Peyer's patch (tissue), 4 donors: ENCODE data around the gene SCN1B. TPM values are rescaled to one million over a fixed set of nuclear protein-coding genes. Genes with fewer than 3 reads are reported as not detected.

Experiments used
- DNase-seq, 3 donors: peaks; one replicate each; pipeline ENCODE4 v3.0.0-alpha.2; 2017 to 2019
- H3K27ac ChIP-seq, 4 donors: fragments of 200-600 bp; sonication (generic); one replicate each; pipeline ENCODE4 v1.5.1; 2016 to 2019
- H3K27me3 ChIP-seq, 2 donors: fragments of 200-600 bp; sonication (generic); one replicate each; pipeline ENCODE4 v1.5.1; 2019
- H3K36me3 ChIP-seq, 3 donors: fragments of 200-600 bp; sonication (generic); one replicate each; pipeline ENCODE4 v1.5.1; 2016 to 2019
- H3K4me1 ChIP-seq, 4 donors: fragments of 200-600 bp; sonication (generic); one replicate each; pipeline ENCODE4 v1.5.1; 2016 to 2019
- H3K4me3 ChIP-seq, 4 donors: fragments of 200-600 bp; sonication (generic); 1 replicate in 3 of 4; 2 replicates in 1 of 4; pipeline ENCODE4 v1.5.1; 2016 to 2019; ENCODE audit warnings: mild to moderate bottlenecking in 1 of 4
- H3K9me3 ChIP-seq, 4 donors: fragments of 200-600 bp; sonication (generic); one replicate each; pipeline ENCODE4 v1.5.1; 2016 to 2019; ENCODE audit warnings: mild to moderate bottlenecking in 1 of 4
- POLR2A ChIP-seq, 2 donors: fragments of 450-650 bp; IDR thresholded peaks; one replicate each; pipeline ENCODE4 v1.5.1; 2017; ENCODE audit warnings: antibody characterized with exemption in 2 of 2, mild to moderate bottlenecking in 2 of 2, moderate library complexity in 2 of 2
- total RNA-seq, 4 donors: library from RNA; depleted of rRNA; stranded (reverse); fragments of >200 nt; gene quantifications; one replicate each; pipeline ENCODE4 v1.1.0, GENCODE V29; 2016
- TF ChIP-seq, protein P1 (sequence below), 6 experiments: fragments of 450-650 bp in 4 of 6; fragments of 200-600 bp in 2 of 6; sonication (generic) in 1 of 6; IDR thresholded peaks; one replicate each; pipeline ENCODE4 v1.5.1; 2017 to 2019; ENCODE audit warnings: antibody characterized with exemption in 6 of 6, mild to moderate bottlenecking in 3 of 6, moderate library complexity in 1 of 6

SCN1B gene
- total RNA-seq, 4 donors from 2014 or later: 2.8 to 9.1 (median 5.1) TPM

DNA sequence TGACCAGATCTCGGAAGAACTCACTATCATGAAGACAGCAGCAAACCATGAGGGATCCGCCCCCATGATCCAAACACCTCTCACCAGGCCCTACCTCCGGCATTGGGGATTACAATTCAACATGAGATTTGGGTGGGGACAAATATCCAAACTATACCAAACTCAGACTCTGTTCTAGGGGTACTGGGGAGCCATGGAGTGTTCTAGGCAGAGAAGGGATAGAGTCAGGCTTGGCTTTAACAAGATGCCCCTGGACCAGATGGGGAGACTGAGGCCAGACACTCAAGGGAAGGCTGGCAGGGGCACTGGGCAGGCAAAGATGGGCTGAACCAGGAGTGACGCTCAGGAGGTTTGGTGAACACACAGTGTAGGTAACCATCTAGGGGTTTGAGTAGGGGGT is 11.9 kb upstream of the SCN1B start:
- DNase-seq: no peak
- no peak overlapping the region for H3K4me3 ChIP-seq
- H3K27me3 ChIP-seq: no peaks in the 10 kb centered on the region
- H3K4me1 ChIP-seq: peaks cover 0 to 11% (median 9%) of the 10 kb centered on the region in 4 donors
- H3K27ac ChIP-seq: peak overlapping the region in 1 of 4 donors; percentile 6
- no peaks in the 10 kb centered on the region for H3K9me3 ChIP-seq
- peaks cover 0 to 90% (median 0%) of the 10 kb centered on the region in 3 donors for H3K36me3 ChIP-seq
- no peak for TF ChIP-seq POLR2A (IDR thresholded peaks at IDR 0.05)
- TF ChIP-seq, protein P1, sequence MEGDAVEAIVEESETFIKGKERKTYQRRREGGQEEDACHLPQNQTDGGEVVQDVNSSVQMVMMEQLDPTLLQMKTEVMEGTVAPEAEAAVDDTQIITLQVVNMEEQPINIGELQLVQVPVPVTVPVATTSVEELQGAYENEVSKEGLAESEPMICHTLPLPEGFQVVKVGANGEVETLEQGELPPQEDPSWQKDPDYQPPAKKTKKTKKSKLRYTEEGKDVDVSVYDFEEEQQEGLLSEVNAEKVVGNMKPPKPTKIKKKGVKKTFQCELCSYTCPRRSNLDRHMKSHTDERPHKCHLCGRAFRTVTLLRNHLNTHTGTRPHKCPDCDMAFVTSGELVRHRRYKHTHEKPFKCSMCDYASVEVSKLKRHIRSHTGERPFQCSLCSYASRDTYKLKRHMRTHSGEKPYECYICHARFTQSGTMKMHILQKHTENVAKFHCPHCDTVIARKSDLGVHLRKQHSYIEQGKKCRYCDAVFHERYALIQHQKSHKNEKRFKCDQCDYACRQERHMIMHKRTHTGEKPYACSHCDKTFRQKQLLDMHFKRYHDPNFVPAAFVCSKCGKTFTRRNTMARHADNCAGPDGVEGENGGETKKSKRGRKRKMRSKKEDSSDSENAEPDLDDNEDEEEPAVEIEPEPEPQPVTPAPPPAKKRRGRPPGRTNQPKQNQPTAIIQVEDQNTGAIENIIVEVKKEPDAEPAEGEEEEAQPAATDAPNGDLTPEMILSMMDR (IDR thresholded peaks at IDR 0.05): no peak

DNA sequence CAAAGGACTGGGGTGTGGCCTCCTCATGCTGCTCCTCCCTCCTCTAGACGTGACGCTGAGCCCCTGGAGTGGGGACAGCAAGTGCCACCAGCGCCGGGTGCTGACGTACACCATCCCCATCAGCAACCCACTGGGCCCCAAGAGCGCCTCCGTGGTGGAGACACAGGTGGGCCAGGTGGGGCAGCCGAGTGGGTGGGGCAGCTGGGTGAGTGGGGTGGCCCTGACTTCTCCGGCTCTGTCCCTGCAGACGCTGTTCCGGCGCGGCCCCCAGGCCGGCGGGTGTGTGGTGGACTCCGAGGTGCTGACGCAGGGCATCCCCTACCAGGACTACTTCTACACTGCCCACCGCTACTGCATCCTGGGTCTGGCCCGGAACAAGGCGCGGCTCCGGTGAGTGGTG is 11.1 kb upstream of the SCN1B start:
- H3K36me3 ChIP-seq: peaks cover 0 to 94% (median 0%) of the 10 kb centered on the region in 3 donors

DNA sequence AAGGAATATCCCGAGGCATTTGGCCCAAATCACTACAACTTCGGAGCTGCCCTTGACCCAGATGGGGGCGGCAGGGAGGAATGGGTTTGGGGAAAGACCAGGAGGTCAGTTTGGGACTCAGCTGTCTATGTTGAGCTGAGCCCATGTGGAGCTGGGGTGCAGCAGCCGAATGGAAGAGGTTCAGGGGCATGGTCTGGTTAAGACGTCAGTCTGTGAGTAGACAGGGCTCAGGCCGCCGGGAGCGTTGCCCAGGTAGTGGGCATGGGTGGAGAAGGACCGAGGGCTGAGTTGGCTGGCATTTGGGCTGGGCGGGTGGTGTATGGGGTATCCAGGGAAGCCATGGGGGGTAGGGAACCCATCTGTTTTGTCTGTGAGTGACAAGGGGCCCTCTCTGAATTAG is 9.3 kb upstream of the SCN1B start:
- Histone ChIP-seq H3K36me3 (peaks cover 0 to 99% (median 0%) of the 10 kb centered on the region in 3 donors), H3K9me3 (no peaks in the 10 kb centered on the region), H3K27ac (no peak overlapping the region), H3K4me3 (no peak overlapping the region), H3K4me1 (no peaks in the 10 kb centered on the region), H3K27me3 (no peaks in the 10 kb centered on the region)
- DNase-seq: no peak
- TF ChIP-seq POLR2A (IDR thresholded peaks at IDR 0.05): no peak
- TF ChIP-seq, protein P1 (IDR thresholded peaks at IDR 0.05): no peak

More for the DNA sequence above, 11.1 kb upstream of the SCN1B start:
- TF ChIP-seq, protein P1 (IDR thresholded peaks at IDR 0.05): no peak
- TF ChIP-seq POLR2A (IDR thresholded peaks at IDR 0.05): no peak
- no peak overlapping the region for H3K4me3 ChIP-seq
- no peak for DNase-seq
- H3K9me3 ChIP-seq: no peaks in the 10 kb centered on the region
- no peak overlapping the region for H3K27ac ChIP-seq
- H3K4me1 ChIP-seq: peaks cover 0 to 3% (median 1%) of the 10 kb centered on the region in 4 donors
- H3K27me3 ChIP-seq: no peaks in the 10 kb centered on the region

DNA sequence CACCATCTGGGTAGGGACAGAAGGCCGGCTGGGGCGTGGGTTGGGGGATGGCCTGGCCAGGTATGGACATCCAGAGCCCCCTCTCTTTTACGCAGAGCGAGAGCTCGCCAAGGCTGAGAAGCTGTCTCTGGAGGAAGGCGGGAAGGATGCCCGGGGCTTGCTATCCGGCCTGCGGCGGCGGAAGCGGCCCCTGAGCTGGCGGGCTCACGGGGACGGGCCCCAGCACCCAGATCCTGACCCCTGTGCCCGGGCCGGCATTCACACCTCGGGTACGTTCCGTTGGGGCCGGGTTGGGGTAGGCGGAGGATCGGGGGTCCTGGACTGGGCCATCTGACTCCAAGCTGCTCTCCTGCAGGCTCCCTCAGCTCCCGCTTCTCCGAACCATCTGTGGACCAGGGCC is 8.7 kb upstream of the SCN1B start:
- H3K36me3 ChIP-seq: peaks cover 0 to 98% (median 0%) of the 10 kb centered on the region in 3 donors
- no peaks in the 10 kb centered on the region for H3K27me3 ChIP-seq
- TF ChIP-seq, protein P1 (IDR thresholded peaks at IDR 0.05): no peak
- no peak for TF ChIP-seq POLR2A (IDR thresholded peaks at IDR 0.05)
- DNase-seq: no peak
- no peak overlapping the region for H3K4me3 ChIP-seq
- no peak overlapping the region for H3K27ac ChIP-seq
- H3K9me3 ChIP-seq: no peaks in the 10 kb centered on the region
- H3K4me1 ChIP-seq: no peaks in the 10 kb centered on the region

DNA sequence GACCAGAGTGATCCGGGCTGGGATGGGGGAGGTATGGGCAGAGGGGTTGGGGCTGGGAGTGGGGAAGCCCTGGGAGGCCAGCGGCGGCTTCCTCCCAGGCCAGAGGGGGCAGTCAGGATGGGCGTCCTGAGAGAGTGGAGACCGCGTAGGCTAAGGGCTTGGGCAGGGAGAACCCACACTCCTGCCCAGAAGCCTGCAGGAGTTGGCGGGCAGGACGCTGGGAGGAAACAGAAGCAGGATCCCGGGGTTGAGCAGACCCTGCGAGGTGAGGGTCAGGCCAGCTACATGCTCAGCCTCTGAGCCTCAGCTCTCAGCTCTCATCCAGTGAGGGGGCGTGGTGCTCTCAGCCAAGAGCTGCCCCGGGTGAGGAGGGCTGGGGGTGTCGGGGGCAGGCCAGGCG is 7.8 kb upstream of the SCN1B start:
- H3K36me3 ChIP-seq: peaks cover 0 to 89% (median 0%) of the 10 kb centered on the region in 3 donors
- no peak overlapping the region for H3K27ac ChIP-seq
- no peak for DNase-seq
- no peak overlapping the region for H3K4me3 ChIP-seq
- no peaks in the 10 kb centered on the region for H3K9me3 ChIP-seq
- H3K4me1 ChIP-seq: no peaks in the 10 kb centered on the region
- no peak for TF ChIP-seq POLR2A (IDR thresholded peaks at IDR 0.05)
- TF ChIP-seq, protein P1 (IDR thresholded peaks at IDR 0.05): no peak
- no peaks in the 10 kb centered on the region for H3K27me3 ChIP-seq

DNA sequence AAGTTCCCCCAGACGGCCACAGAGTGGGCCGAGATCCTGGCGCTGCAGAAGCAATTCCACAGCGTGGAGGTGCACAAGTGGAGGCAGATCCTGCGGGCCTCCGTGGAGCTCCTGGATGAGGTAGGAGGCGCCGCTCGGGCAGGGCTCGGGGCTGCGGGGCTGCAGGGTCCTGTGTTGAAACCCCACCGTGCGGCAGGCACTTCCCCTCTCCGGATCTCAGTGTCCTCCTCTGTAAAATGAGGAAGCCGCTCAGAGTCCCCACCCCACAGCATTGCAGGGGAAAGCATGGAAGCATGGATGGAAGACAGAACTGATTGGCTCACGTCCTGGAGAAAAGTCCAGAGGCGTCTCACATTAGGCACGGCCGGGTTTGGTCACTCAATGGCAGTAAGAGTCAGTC is 6.8 kb upstream of the SCN1B start:
- H3K4me1 ChIP-seq: no peaks in the 10 kb centered on the region
- peaks cover 0 to 79% (median 0%) of the 10 kb centered on the region in 3 donors for H3K36me3 ChIP-seq
- no peak for TF ChIP-seq POLR2A (IDR thresholded peaks at IDR 0.05)
- TF ChIP-seq, protein P1 (IDR thresholded peaks at IDR 0.05): no peak
- no peaks in the 10 kb centered on the region for H3K9me3 ChIP-seq
- no peak overlapping the region for H3K27ac ChIP-seq
- H3K27me3 ChIP-seq: no peaks in the 10 kb centered on the region
- H3K4me3 ChIP-seq: no peak overlapping the region
- no peak for DNase-seq
